Kidney epithelial cell (primary cell): Measurements from ENCODE around the gene LDB3. TPM values are rescaled to one million over a fixed set of nuclear protein-coding genes. Genes with fewer than 3 reads are reported as not detected.
A peak's percentile ranks its signal among the peaks of the same experiment; 100 is the strongest.

Source experiments
- DNase-seq: peaks from one replicate; pipeline ENCODE4 v3.0.0-alpha.2; 2010; ENCODE audit warnings: low read depth
- H3K27me3 ChIP-seq: 2 replicates; pipeline ENCODE4 v1.6.0; 2011; ENCODE audit warnings: low read length; ENCODE audit not compliant: control insufficient read depth, insufficient read depth
- H3K36me3 ChIP-seq: 2 replicates; pipeline ENCODE4 v1.5.1; 2011; ENCODE audit warnings: low read length; ENCODE audit not compliant: control insufficient read depth, insufficient read depth
- H3K4me3 ChIP-seq: 2 replicates; pipeline ENCODE4 v1.5.1; 2011; ENCODE audit warnings: low read depth, mild to moderate bottlenecking, control low read depth, low read length
- total RNA-seq: library from RNA; depleted of rRNA; stranded (reverse); fragments of >200 nt; gene quantifications from 2 replicates; pipeline ENCODE4 v1.2.3, GENCODE V29; 2015
- TF ChIP-seq, protein P1 (sequence below): IDR thresholded peaks from 2 replicates; pipeline ENCODE4 v1.5.1; 2011; ENCODE audit warnings: mild to moderate bottlenecking, moderate library complexity, low read length, control low read depth, inconsistent platforms; ENCODE audit not compliant: insufficient read depth, poor library complexity, severe bottlenecking

Gene LDB3
- total RNA-seq, 1 donor from 2014 or later = 0.17 TPM

DNA sequence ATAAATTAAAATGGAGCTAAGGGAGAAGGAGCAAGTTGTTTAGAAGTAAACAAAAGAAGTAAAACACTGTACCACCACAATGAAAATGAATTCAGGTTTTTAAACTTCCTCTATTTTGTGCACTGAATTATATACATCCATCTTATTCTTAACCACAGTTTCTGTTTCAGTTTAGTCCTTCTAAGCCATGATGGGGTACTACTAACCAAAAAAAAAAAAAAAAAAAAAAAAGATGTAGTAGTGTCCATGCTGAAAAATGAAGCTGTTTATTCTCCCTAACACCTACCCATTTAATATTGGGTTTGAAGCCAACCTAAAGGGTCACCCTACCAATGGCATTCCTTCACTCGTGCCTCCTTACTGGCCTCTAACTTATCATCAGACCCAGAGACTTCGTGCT, 84.7 kb downstream of the LDB3 start:
- Histone ChIP-seq H3K4me3 (no peak overlapping the region), H3K27me3 (no peaks in the 10 kb centered on the region), H3K36me3 (no peaks in the 10 kb centered on the region)
- TF ChIP-seq, protein P1, sequence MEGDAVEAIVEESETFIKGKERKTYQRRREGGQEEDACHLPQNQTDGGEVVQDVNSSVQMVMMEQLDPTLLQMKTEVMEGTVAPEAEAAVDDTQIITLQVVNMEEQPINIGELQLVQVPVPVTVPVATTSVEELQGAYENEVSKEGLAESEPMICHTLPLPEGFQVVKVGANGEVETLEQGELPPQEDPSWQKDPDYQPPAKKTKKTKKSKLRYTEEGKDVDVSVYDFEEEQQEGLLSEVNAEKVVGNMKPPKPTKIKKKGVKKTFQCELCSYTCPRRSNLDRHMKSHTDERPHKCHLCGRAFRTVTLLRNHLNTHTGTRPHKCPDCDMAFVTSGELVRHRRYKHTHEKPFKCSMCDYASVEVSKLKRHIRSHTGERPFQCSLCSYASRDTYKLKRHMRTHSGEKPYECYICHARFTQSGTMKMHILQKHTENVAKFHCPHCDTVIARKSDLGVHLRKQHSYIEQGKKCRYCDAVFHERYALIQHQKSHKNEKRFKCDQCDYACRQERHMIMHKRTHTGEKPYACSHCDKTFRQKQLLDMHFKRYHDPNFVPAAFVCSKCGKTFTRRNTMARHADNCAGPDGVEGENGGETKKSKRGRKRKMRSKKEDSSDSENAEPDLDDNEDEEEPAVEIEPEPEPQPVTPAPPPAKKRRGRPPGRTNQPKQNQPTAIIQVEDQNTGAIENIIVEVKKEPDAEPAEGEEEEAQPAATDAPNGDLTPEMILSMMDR = no peak
- DNase-seq = no peak

DNA sequence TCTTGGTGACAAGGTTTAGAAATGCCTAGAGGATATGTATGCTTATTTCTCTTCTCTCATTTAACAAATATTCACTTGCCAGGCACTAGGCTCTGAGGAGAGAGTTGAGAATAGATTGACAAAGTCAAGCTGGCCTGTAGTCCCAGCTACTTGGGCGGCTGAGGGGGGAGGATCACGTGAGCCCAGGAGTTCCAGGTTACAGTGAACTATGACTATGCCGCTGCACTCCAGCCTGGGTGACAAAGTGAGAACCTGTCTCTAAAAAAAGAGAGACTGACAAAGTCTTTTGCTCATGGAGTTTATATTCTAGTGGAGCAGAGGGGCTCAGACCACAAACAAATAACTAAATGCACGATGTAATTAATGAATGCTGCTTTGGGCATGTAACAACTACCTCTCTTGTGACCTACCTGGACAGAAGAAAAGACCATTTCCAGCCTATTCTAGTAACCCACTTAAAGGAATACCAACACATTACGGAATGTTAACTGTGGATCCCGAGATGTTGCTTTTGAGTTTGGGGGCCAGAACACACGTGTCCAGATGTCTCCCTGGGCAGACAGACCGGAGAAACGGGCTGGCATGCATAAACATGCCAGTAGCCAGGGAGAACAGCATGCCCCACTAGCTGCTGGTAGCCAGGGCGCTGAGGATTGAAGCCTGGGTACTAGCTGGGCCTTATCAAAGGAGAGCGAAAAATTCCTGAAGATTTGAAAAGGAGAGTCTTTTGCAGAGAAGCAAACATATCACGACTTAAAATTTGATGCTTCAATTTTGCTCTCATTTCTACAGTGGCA, 85.5 kb downstream of the LDB3 start:
- DNase-seq = no peak
- no peak overlapping the region for H3K4me3 ChIP-seq
- H3K36me3 ChIP-seq = no peaks in the 10 kb centered on the region
- TF ChIP-seq, protein P1 = no peak
- H3K27me3 ChIP-seq = no peaks in the 10 kb centered on the region

DNA sequence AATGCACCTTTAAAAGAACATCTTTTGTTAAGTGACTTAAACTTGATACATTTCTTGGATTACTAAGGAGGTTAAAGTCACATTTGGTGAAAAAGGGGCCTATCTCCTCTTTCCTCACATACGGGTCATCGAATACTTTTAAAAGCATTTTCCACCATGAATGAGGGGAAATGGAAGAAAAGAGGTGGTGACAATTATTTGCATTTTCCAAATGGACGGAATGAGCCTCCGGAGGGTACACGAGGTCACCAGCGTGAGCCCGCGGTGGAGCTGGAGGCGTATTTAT, 87.1 kb downstream of the LDB3 start:
- Histone ChIP-seq H3K4me3 (peak overlapping the region; percentile 74), H3K36me3 (no peaks in the 10 kb centered on the region), H3K27me3 (no peaks in the 10 kb centered on the region)
- DNase-seq = no peak
- TF ChIP-seq, protein P1 = no peak

DNA sequence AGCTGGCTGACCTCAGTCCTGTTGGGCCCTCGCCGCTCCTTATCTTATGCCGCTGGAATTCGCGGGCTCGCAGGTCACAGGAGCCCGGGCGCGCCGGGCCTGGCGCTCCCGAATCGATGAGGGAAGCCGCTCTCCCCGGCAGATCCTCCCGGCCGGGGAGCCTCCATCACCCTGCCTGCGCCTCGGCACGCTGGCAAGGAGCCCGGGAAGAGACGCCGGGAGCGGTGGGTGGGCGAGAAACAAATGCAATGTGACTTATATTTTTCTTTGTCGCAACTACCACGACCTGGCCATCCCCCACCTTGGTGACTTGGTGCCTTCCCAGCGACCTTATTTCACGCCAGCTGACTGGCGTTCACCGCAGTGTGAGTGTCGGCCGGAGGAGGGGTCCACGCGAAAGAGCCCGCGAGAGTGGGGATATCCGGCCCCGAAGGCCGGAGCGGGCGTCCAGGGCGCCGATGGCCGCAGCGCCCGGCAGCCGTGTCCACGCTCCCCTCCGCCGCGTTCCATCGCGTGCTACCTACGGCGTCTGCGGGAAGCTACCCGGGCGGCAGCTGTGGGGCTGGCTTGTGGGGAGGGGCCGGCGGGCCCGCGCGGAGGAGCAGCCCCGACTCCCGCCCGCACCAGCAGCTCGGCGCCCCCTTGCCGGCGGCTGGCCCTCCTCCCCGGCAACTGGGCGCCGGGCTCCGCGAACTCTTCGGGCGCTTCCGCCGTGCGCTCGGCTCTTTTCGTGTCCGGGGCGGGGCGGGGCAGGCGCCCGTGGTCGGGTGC, 87.6 kb downstream of the LDB3 start:
- TF ChIP-seq, protein P1 = no peak
- peak overlapping the region; percentile 74 for H3K4me3 ChIP-seq
- DNase-seq = peak; percentile 43

DNA sequence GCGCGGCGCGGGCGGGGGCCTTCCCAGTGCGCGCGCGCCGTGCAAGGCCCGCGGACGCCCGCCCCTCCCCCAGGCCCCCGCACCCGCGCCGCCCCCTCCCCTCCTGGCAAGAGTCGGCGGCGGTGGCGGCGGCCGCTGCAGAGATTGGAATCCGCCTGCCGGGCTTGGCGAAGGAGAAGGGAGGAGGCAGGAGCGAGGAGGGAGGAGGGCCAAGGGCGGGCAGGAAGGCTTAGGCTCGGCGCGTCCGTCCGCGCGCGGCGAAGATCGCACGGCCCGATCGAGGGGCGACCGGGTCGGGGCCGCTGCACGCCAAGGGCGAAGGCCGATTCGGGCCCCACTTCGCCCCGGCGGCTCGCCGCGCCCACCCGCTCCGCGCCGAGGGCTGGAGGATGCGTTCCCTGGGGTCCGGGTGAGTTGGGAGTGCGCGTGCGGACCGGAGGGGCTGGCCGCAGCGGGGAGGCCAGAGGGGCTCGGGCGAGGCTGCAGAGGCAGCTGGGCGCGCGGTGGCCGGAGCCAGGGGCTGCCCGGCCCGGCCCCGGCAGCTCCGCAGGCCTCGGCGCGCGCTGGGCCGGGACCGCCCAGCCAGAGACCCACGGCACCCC, 88.3 kb downstream of the LDB3 start, which contains the start of gene BMPR1A:
TSS of gene BMPR1A (plus strand) at position 109 of the 602 bp plus-strand sequence. CDS start 119,400 bp downstream, outside the sequence.
- no peak for DNase-seq
- Histone ChIP-seq H3K27me3 (no peaks in the 10 kb centered on the region), H3K4me3 (peak within 1 kb of the TSS; percentile 82), H3K36me3 (no peaks in the 10 kb centered on the region)
- TF ChIP-seq, protein P1 = no peak

More for the DNA sequence above, 87.6 kb downstream of the LDB3 start:
- Histone ChIP-seq H3K36me3 (no peaks in the 10 kb centered on the region), H3K27me3 (no peaks in the 10 kb centered on the region)
